HEK293T (cell line): ENCODE measurements around the gene TMEM37.

Experiments used
- CTCF ChIA-PET: fragments of 350-600 bp; formaldehyde crosslinking; extraction: SDS; loops from one replicate; lab custom pipeline; 2021; ENCODE audit warnings: antibody characterized with exemption, inconsistent platforms; lab: Yijun Ruan, JAX
- POLR2A ChIA-PET: fragments of 350-600 bp; formaldehyde crosslinking; extraction: SDS; loops from one replicate; lab custom pipeline; 2020; ENCODE audit warnings: antibody characterized with exemption, inconsistent platforms; lab: Yijun Ruan, JAX
- DNase-seq: peaks from one replicate; pipeline ENCODE4 v3.0.0; 2012; ENCODE audit warnings: mixed read lengths; ENCODE audit errors: extremely low spot score
- ARNT ChIP-seq: fragments of 450-650 bp; IDR thresholded peaks from 2 replicates; pipeline ENCODE4 v1.6.1; 2017; ENCODE audit warnings: mild to moderate bottlenecking
- BHLHE40 ChIP-seq: fragments of 450-650 bp; IDR thresholded peaks from 2 replicates; pipeline ENCODE4 v1.6.1; 2016; ENCODE audit warnings: mild to moderate bottlenecking, moderate library complexity, borderline replicate concordance
- CTBP1 ChIP-seq: fragments of 450-650 bp; IDR thresholded peaks from 2 replicates; pipeline ENCODE4 v1.6.1; 2016; ENCODE audit warnings: borderline replicate concordance
- ELF4 ChIP-seq: fragments of 450-650 bp; IDR thresholded peaks from 2 replicates; pipeline ENCODE4 v1.6.1; 2017; ENCODE audit warnings: antibody characterized with exemption
- FOXA1 ChIP-seq: fragments of 450-650 bp; IDR thresholded peaks from 2 replicates; pipeline ENCODE4 v1.6.1; 2016; ENCODE audit warnings: mild to moderate bottlenecking
- FOXK2 ChIP-seq: fragments of 450-650 bp; IDR thresholded peaks from 2 replicates; pipeline ENCODE4 v1.6.1; 2016; ENCODE audit warnings: mild to moderate bottlenecking
- FOXM1 ChIP-seq: fragments of 450-650 bp; IDR thresholded peaks from 2 replicates; pipeline ENCODE4 v1.6.1; 2017; ENCODE audit warnings: mild to moderate bottlenecking, borderline replicate concordance
- HDGF ChIP-seq: fragments of 450-650 bp; IDR thresholded peaks from 2 replicates; pipeline ENCODE4 v1.6.1; 2017; ENCODE audit warnings: antibody characterized with exemption, borderline replicate concordance
- L3MBTL2 ChIP-seq: fragments of 450-650 bp; conservative IDR thresholded peaks from 2 replicates; pipeline ENCODE4 v1.6.1; 2016; ENCODE audit warnings: mild to moderate bottlenecking
- LEF1 ChIP-seq: fragments of 450-650 bp; IDR thresholded peaks from 2 replicates; pipeline ENCODE4 v1.6.1; 2017; ENCODE audit warnings: mild to moderate bottlenecking, borderline replicate concordance
- NFRKB ChIP-seq: fragments of 450-650 bp; IDR thresholded peaks from 2 replicates; pipeline ENCODE4 v1.6.1; 2016; ENCODE audit warnings: mild to moderate bottlenecking, moderate library complexity
- SP1 ChIP-seq: fragments of 450-650 bp; IDR thresholded peaks from 2 replicates; pipeline ENCODE4 v1.6.1; 2017
- SUZ12 ChIP-seq: fragments of 450-650 bp; IDR thresholded peaks from 2 replicates; pipeline ENCODE4 v1.6.1; 2016; ENCODE audit warnings: mild to moderate bottlenecking
- TARDBP ChIP-seq: fragments of 450-650 bp; IDR thresholded peaks from 2 replicates; pipeline ENCODE4 v1.6.1; 2016
- ZNF384 ChIP-seq: fragments of 450-650 bp; IDR thresholded peaks from 2 replicates; pipeline ENCODE4 v1.6.1; 2016
- TF ChIP-seq, protein P1 (sequence below): fragments of 450-650 bp; IDR thresholded peaks from 2 replicates; pipeline ENCODE4 v1.6.1; 2016

The TMEM37 gene

GRCh38 chr2:119486196-119486827 is 54.7 kb downstream of the TMEM37 start:
- CTCF ChIA-PET = interaction anchor here (1.6 to 1.8 kb wide), 2 partner anchors 10 to 45 kb away, joined by 3 to 17 read pairs; no protein-coding TSS in a partner anchor
- DNase-seq = no peak
- POLR2A ChIA-PET = interaction anchor here (1.0 kb wide), 1 partner anchor 10 kb away, joined by 3 read pairs; no protein-coding TSS in a partner anchor
- TF ChIP-seq L3MBTL2 = no peak
- no peak for TF ChIP-seq SP1
- no peak for TF ChIP-seq ARNT
- TF ChIP-seq ZNF384 = no peak
- TF ChIP-seq LEF1 = no peak
- TF ChIP-seq, protein P1, sequence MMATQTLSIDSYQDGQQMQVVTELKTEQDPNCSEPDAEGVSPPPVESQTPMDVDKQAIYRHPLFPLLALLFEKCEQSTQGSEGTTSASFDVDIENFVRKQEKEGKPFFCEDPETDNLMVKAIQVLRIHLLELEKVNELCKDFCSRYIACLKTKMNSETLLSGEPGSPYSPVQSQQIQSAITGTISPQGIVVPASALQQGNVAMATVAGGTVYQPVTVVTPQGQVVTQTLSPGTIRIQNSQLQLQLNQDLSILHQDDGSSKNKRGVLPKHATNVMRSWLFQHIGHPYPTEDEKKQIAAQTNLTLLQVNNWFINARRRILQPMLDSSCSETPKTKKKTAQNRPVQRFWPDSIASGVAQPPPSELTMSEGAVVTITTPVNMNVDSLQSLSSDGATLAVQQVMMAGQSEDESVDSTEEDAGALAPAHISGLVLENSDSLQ = no peak
- TF ChIP-seq TARDBP = no peak
- TF ChIP-seq ELF4 = no peak
- no peak for TF ChIP-seq FOXM1
- TF ChIP-seq BHLHE40 = no peak
- TF ChIP-seq FOXA1 = no peak
- TF ChIP-seq FOXK2 = no peak
- no peak for TF ChIP-seq HDGF
- TF ChIP-seq NFRKB = no peak
- TF ChIP-seq CTBP1 = no peak
- TF ChIP-seq SUZ12 = no peak

DNA sequence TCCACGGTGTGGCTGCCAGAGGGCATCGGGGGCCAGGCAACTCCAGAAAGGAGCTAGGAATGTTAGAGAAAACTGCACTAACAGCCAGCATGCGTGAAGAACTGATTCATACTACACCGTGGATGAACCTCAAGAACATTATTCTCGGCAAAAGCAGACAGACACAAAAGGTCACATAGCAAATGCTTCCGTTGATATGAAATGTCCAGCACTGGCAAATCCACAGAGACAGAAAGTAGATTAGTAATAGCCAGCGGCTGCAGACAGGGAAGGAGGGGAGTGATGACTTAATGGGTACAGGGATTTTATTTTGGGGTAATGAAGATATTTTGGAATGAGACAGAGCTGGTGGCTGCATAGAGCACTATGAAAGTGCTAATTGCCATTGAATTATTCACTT is 55.2 kb downstream of the TMEM37 start:
- CTCF ChIA-PET = interaction anchor here (1.7 to 1.8 kb wide), 2 partner anchors 10 to 11 kb away, joined by 5 to 17 read pairs; no protein-coding TSS in a partner anchor
- DNase-seq = no peak
- POLR2A ChIA-PET = interaction anchor here (1.0 kb wide), 1 partner anchor 11 kb away, joined by 3 read pairs; no protein-coding TSS in a partner anchor
- TF ChIP-seq LEF1 (no peak), FOXM1 (no peak)

DNA sequence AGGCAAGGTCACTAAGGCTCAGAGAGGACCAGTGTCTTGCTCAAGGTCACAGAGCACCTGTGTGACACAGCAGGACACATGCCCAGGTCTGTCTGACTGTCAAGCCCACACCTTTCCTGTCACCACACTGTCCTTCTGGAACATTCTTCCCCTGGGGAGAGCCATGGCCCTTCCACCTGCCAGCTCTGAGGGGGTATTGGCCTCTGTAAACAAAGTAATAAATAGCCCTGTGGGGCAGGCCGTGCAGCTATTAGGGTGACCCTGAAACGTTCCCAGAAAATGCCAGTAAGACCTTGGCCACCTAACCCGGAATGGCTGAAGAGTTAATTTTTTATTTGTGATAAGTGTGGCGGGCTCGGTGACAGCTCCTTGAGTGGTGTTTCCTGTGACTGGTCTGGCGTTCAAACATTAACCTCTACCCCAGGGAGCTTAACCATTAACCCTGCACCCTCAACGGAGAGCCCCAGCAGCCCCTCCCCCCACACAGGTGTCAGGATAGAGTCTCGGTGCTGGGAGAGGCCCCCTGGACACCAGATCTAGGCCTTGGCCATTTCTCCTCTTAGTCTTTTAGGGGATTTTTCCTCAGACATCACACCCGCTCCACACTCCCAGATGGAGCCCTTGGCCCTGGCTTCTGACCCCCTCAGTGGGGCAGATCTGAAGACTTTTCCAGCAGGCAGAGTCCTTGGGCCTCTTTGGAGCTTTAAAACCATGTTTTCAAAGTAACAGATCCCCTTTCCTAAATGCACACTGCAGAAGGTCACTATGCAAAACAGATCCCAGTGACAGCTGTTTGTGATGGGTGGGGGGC is 56.0 kb downstream of the TMEM37 start:
- no peak for TF ChIP-seq SP1
- no peak for TF ChIP-seq ELF4
- no peak for TF ChIP-seq CTBP1
- no peak for TF ChIP-seq SUZ12
- no peak for TF ChIP-seq ZNF384
- TF ChIP-seq NFRKB = no peak
- no peak for TF ChIP-seq LEF1
- TF ChIP-seq TARDBP = no peak
- ChIA-PET POLR2A (no interaction called here), CTCF (interaction anchor here (1.7 kb wide), 1 partner anchor 11 kb away, joined by 5 read pairs; no protein-coding TSS in a partner anchor)
- DNase-seq = no peak
